Fibroblast of lung (primary cell): ENCODE measurements around the gene RMC1.

Experiments
- EZH2 ChIP-seq: IDR thresholded peaks from 2 replicates; pipeline ENCODE4 v1.5.1; 2012; ENCODE audit warnings: low read length, control low read depth, mild to moderate bottlenecking; ENCODE audit errors: missing control alignments
- TF ChIP-seq, protein P1 (sequence below), 2 donors: IDR thresholded peaks in 1 of 2; conservative IDR thresholded peaks in 1 of 2; 1 replicate in 1 of 2; 2 replicates in 1 of 2; pipeline ENCODE4 v1.5.1; 2011 to 2012; ENCODE audit warnings: low read length in 2 of 2, control low read depth in 1 of 2, inconsistent platforms in 1 of 2, low read depth in 1 of 2, mild to moderate bottlenecking in 1 of 2

- TF ChIP-seq, protein P1, sequence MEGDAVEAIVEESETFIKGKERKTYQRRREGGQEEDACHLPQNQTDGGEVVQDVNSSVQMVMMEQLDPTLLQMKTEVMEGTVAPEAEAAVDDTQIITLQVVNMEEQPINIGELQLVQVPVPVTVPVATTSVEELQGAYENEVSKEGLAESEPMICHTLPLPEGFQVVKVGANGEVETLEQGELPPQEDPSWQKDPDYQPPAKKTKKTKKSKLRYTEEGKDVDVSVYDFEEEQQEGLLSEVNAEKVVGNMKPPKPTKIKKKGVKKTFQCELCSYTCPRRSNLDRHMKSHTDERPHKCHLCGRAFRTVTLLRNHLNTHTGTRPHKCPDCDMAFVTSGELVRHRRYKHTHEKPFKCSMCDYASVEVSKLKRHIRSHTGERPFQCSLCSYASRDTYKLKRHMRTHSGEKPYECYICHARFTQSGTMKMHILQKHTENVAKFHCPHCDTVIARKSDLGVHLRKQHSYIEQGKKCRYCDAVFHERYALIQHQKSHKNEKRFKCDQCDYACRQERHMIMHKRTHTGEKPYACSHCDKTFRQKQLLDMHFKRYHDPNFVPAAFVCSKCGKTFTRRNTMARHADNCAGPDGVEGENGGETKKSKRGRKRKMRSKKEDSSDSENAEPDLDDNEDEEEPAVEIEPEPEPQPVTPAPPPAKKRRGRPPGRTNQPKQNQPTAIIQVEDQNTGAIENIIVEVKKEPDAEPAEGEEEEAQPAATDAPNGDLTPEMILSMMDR (conservative IDR thresholded peaks at IDR 0.05 in 1 of 2, IDR thresholded peaks at IDR 0.05 in 1 of 2; ENCODE audit: low read depth in 1 of 2, low read length in 2 of 2) = no peak
- TF ChIP-seq EZH2 = no peak
These were observed 46.5 kb upstream of the RMC1 start for GRCh38 chr18:23456835-23457234.
